Astrocyte of the hippocampus (primary cell): ENCODE data around the gene PACSIN1.

Source experiments
- DNase-seq: peaks from one replicate; pipeline ENCODE4 v3.0.0; 2011; ENCODE audit warnings: low read depth, low spot score

The PACSIN1 gene

GRCh38 chr6:34562350-34562749 lies 96.5 kb downstream of the PACSIN1 start:
- no peak for DNase-seq

- DNase-seq: no peak
Measured at GRCh38 chr6:34562861-34563512, 97.1 kb downstream of the PACSIN1 start.

- DNase-seq: no peak
Measured at GRCh38 chr6:34563513-34563870, 97.6 kb downstream of the PACSIN1 start.

- no peak for DNase-seq
Measured at GRCh38 chr6:34564181-34564580, 98.3 kb downstream of the PACSIN1 start.

GRCh38 chr6:34565722-34566137 lies 99.9 kb downstream of the PACSIN1 start:
- no peak for DNase-seq

- DNase-seq: no peak
Measured at GRCh38 chr6:34566830-34567546, 101.1 kb downstream of the PACSIN1 start.

GRCh38 chr6:34568341-34569201 lies 102.7 kb downstream of the PACSIN1 start:
- DNase-seq: no peak

GRCh38 chr6:34569361-34569973 lies 103.6 kb downstream of the PACSIN1 start:
- DNase-seq: no peak

GRCh38 chr6:34570066-34570833 lies 104.4 kb downstream of the PACSIN1 start:
- no peak for DNase-seq

- DNase-seq: no peak
Measured at GRCh38 chr6:34571388-34571787, 105.5 kb downstream of the PACSIN1 start.

GRCh38 chr6:34572021-34572420 lies 106.1 kb downstream of the PACSIN1 start:
- DNase-seq: no peak

- no peak for DNase-seq
Measured at GRCh38 chr6:34572585-34572984, 106.7 kb downstream of the PACSIN1 start.

- no peak for DNase-seq
Measured at GRCh38 chr6:34573567-34574183, 107.8 kb downstream of the PACSIN1 start.

- DNase-seq: no peak
Measured at GRCh38 chr6:34574647-34575293, 108.9 kb downstream of the PACSIN1 start.

- DNase-seq: no peak
Measured at GRCh38 chr6:34575326-34575725, 109.5 kb downstream of the PACSIN1 start.

- DNase-seq: no peak
Measured at GRCh38 chr6:34576286-34576955, 110.5 kb downstream of the PACSIN1 start.

GRCh38 chr6:34578445-34579262 lies 112.8 kb downstream of the PACSIN1 start:
- DNase-seq: no peak

GRCh38 chr6:34580707-34581560 lies 115.1 kb downstream of the PACSIN1 start:
- DNase-seq: peak; percentile 29
